Activated T-helper 2 cell treated with anti-CD3 and anti-CD28 coated beads, Interferon-gamma antibody, Interleukin-2, Interleukin-4, amounts not matched to agents 10 μg/mL and 5 μg/mL and 100 μg/mL, durations not matched to agents 14 hours and 24 hours and 36 hours (primary cell): ENCODE results near the gene TMEM240. TPM values are rescaled to one million over a fixed set of nuclear protein-coding genes. Genes with fewer than 3 reads are reported as not detected.
"Not testable (repeated sequence)": the region's sequence is repeated elsewhere in the genome, so short reads cannot be mapped to it uniquely, and the experiment has no call there.

Experiments
- DNase-seq: peaks from one replicate; pipeline ENCODE4 v3.0.0; 2021; ENCODE audit warnings: low spot score
- H3K27ac Mint-ChIP-seq: one replicate; pipeline ENCODE4 v1.8.0; 2021; ENCODE audit warnings: mixed read lengths
- H3K27me3 Mint-ChIP-seq: one replicate; pipeline ENCODE4 v1.8.0; 2021; ENCODE audit warnings: low read depth, mixed read lengths
- H3K36me3 Mint-ChIP-seq: one replicate; pipeline ENCODE4 v1.8.0; 2021; ENCODE audit warnings: low read depth, mixed read lengths
- H3K4me1 Mint-ChIP-seq: one replicate; pipeline ENCODE4 v1.8.0; 2021; ENCODE audit warnings: low read depth, mixed read lengths
- H3K4me3 Mint-ChIP-seq: one replicate; pipeline ENCODE4 v1.8.0; 2021; ENCODE audit warnings: low read depth, mild to moderate bottlenecking, moderate library complexity, mixed read lengths
- H3K9me3 Mint-ChIP-seq: one replicate; pipeline ENCODE4 v1.8.0; 2021; ENCODE audit warnings: mixed read lengths
- intact Hi-C: fragments of 100-400 bp; cut with micrococcal nuclease; formaldehyde crosslinking; loops from one replicate; pipeline ENCODE4 v1.15.1; 2023
- total RNA-seq: library from RNA; stranded (reverse); gene quantifications from 2 replicates; pipeline ENCODE4 v1.2.3, GENCODE V29; 2022

The TMEM240 gene
- total RNA-seq, 1 donor from 2014 or later: 0.25 TPM

DNA sequence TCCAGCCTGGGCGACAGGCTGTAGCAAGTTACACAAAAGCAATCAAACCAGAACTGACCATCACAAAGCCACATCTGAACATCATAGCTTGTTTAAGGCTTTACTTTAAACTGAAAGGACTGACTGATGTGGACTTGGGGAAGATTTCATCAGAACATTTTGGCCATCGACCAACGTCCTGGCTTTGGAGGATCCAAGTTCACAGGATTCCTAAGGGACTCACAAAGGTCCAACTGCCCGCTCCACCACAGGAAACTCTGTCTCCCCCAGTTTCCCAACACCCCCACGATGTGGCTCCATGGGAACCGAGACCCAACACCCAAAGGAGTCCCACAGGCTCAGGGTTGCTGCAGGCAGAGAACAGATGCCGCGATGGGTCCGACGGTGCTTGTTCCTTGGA, 24.9 kb upstream of the TMEM240 start:
- Mint-ChIP-seq H3K4me3 (no peak overlapping the region), H3K36me3 (peaks cover 58% of the 10 kb centered on the region), H3K27ac (no peak overlapping the region), H3K4me1 (peaks cover 6% of the 10 kb centered on the region), H3K9me3 (no peaks in the 10 kb centered on the region), H3K27me3 (no peaks in the 10 kb centered on the region)
- DNase-seq: no peak
- intact Hi-C loops: no loop called here

DNA sequence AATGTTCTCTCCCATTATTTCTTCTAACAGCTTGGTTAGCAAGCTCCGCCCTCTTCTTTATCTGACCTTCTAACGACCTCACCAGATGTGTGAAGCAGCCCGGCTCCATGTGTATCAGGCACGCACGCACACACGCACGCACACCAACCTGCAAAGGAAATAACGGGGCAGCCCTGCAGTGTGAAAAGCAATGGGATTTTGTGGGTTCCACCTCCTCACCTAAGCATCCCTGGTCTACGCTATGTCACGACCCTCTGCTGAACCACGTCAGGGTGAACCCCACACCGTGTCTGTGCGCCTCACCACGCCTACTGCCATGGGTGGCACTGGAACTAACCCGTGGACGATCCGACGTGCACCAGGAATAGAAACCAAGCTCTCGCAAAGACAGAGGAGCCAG, 23.8 kb upstream of the TMEM240 start:
- intact Hi-C loops: no loop called here
- no peak for DNase-seq
- peaks cover 54% of the 10 kb centered on the region for H3K36me3 Mint-ChIP-seq
- H3K4me3 Mint-ChIP-seq: no peak overlapping the region
- H3K4me1 Mint-ChIP-seq: no peaks in the 10 kb centered on the region
- H3K9me3 Mint-ChIP-seq: no peaks in the 10 kb centered on the region
- no peak overlapping the region for H3K27ac Mint-ChIP-seq
- H3K27me3 Mint-ChIP-seq: no peaks in the 10 kb centered on the region

- Mint-ChIP-seq H3K4me1 (no peaks in the 10 kb centered on the region), H3K27me3 (no peaks in the 10 kb centered on the region), H3K9me3 (no peaks in the 10 kb centered on the region), H3K27ac (no peak overlapping the region), H3K4me3 (no peak overlapping the region), H3K36me3 (peaks cover 59% of the 10 kb centered on the region)
- intact Hi-C loops: no loop called here
- DNase-seq: no peak
These were observed 23.3 kb upstream of the TMEM240 start for GRCh38 chr1:1563688-1564087.

DNA sequence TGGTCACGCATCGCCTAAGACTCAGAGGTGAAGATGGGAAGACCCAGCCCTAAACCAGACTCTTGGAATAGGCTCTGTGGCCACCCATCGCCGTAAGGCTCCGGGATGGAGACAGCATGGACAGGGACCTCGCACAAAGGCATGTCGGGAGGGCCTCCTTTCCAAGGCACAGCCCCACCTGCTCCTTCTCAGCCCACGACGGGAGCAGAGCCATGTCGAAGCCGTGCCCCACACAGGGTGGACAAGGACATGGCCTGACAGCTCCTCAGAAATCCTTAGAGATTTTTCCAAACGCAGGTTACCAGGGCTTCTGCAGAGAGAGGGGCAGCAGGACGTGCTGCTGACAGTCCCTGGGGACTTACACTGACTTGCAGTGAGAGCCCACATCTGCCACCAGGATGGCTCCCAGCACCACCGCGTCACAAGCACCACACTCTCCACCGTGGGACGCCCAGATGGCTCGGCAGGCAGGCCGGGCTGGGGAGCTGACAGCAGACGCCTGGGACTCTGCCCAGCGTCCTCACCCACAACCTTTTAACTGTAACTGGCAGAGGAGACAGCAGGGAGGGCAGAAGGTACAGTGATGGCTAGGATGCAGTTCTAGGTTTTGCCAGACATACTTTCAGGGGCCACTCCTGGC, 22.3 kb upstream of the TMEM240 start:
- intact Hi-C loops: no loop called here
- Mint-ChIP-seq H3K4me3 (no peak overlapping the region), H3K36me3 (peaks cover 60% of the 10 kb centered on the region), H3K9me3 (no peaks in the 10 kb centered on the region), H3K27me3 (no peaks in the 10 kb centered on the region), H3K4me1 (no peaks in the 10 kb centered on the region), H3K27ac (no peak overlapping the region)
- no peak for DNase-seq

GRCh38 chr1:1561801-1562470, 21.5 kb upstream of the TMEM240 start:
- intact Hi-C loops: no loop called here
- Mint-ChIP-seq H3K36me3 (peaks cover 53% of the 10 kb centered on the region), H3K4me1 (no peaks in the 10 kb centered on the region), H3K4me3 (no peak overlapping the region), H3K27me3 (no peaks in the 10 kb centered on the region), H3K27ac (no peak overlapping the region), H3K9me3 (no peaks in the 10 kb centered on the region)
- no peak for DNase-seq

DNA sequence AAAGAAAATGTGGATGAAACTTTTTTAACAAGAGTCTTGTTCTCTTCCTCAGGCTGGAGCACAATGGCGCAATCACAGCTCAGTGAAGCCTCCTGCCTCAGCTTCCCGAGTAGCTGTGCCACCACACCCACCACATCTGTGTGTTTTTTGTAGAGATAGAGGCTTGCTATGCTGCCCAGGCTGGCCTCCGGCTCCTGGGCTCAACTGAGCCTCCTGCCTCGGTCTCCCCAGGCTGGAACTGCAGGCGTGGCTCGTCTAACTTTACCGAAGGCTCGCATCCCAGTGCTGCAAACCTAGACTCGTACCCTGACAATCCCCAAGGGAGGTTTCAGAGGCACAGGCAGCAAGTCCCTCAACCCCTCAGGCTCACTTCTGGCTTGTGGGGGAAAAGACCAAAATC, 19.8 kb upstream of the TMEM240 start:
- Mint-ChIP-seq H3K36me3 (peaks cover 44% of the 10 kb centered on the region), H3K9me3 (no peaks in the 10 kb centered on the region), H3K27ac (no peak overlapping the region), H3K4me1 (no peaks in the 10 kb centered on the region), H3K4me3 (no peak overlapping the region), H3K27me3 (no peaks in the 10 kb centered on the region)
- intact Hi-C loops: no loop called here
- DNase-seq: no peak

DNA sequence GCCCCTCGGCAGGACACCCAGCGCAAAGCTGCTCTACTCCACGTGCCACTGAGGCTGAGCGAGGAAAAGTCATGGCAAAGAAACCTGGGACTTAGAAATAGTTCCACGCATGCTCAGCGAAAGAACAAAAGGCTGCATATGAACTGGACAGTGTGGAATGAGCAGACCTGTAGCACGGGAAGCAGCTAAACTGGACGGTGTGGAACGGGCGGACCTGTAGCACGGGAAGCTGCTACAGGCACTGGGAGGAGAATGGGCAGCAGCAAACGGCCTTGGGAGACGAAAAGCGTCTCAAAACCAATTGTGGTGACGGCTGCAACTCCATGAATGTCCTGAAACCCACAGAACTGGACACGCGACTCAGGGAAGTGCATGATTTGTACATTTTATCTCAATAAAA, 18.6 kb upstream of the TMEM240 start:
- no peak overlapping the region for H3K27ac Mint-ChIP-seq
- H3K36me3 Mint-ChIP-seq: peaks cover 34% of the 10 kb centered on the region
- no peak overlapping the region for H3K4me3 Mint-ChIP-seq

DNA sequence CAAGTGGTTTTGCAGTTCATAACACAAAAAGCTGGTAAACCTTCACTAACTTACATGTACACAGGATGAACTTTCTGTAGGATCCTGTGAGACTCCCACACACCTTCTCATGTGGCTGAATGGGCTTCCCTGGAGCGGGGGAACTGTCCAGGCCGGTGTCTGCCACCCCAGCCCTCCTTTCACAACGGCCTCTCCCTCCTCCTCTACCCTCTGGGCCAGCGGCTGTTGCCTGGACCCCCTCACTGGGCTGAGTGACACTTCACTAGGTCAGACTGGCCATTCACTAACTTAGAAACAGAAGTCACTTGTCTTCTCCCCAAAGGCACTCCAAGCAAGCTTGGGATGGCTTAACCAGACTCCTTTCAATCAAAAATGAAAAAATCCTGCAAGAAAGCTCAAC, 18.2 kb upstream of the TMEM240 start:
- no peak overlapping the region for H3K27ac Mint-ChIP-seq
- H3K4me1 Mint-ChIP-seq: no peaks in the 10 kb centered on the region
- no peak overlapping the region for H3K4me3 Mint-ChIP-seq
- H3K9me3 Mint-ChIP-seq: no peaks in the 10 kb centered on the region
- DNase-seq: no peak
- peaks cover 29% of the 10 kb centered on the region for H3K36me3 Mint-ChIP-seq
- no peaks in the 10 kb centered on the region for H3K27me3 Mint-ChIP-seq
- intact Hi-C loops: no loop called here

More for the DNA sequence above, 18.6 kb upstream of the TMEM240 start:
- H3K27me3 Mint-ChIP-seq: no peaks in the 10 kb centered on the region
- intact Hi-C loops: no loop called here
- no peaks in the 10 kb centered on the region for H3K4me1 Mint-ChIP-seq
- no peak for DNase-seq
- H3K9me3 Mint-ChIP-seq: no peaks in the 10 kb centered on the region

GRCh38 chr1:1557688-1558087, 17.3 kb upstream of the TMEM240 start:
- DNase-seq, H3K27ac Mint-ChIP-seq, H3K9me3 Mint-ChIP-seq, H3K27me3 Mint-ChIP-seq, intact Hi-C loops, H3K4me1 Mint-ChIP-seq, H3K4me3 Mint-ChIP-seq: not testable (repeated sequence)
- H3K36me3 Mint-ChIP-seq: peaks cover 25% of the 10 kb centered on the region

- H3K27ac Mint-ChIP-seq: not testable (repeated sequence)
These were observed 16.5 kb upstream of the TMEM240 start for GRCh38 chr1:1556961-1557360.

GRCh38 chr1:1556505-1556904, 16.1 kb upstream of the TMEM240 start:
- H3K36me3 Mint-ChIP-seq: peaks cover 14% of the 10 kb centered on the region
- H3K27me3 Mint-ChIP-seq: no peaks in the 10 kb centered on the region
- H3K4me1 Mint-ChIP-seq: no peaks in the 10 kb centered on the region
- intact Hi-C loops: no loop called here
- DNase-seq: no peak
- no peak overlapping the region for H3K4me3 Mint-ChIP-seq
- H3K9me3 Mint-ChIP-seq: no peaks in the 10 kb centered on the region
- H3K27ac Mint-ChIP-seq: no peak overlapping the region

More at GRCh38 chr1:1556961-1557360, 16.5 kb upstream of the TMEM240 start:
- peaks cover 18% of the 10 kb centered on the region for H3K36me3 Mint-ChIP-seq
- DNase-seq, H3K9me3 Mint-ChIP-seq, H3K4me3 Mint-ChIP-seq, H3K4me1 Mint-ChIP-seq, intact Hi-C loops, H3K27me3 Mint-ChIP-seq: not testable (repeated sequence)

DNA sequence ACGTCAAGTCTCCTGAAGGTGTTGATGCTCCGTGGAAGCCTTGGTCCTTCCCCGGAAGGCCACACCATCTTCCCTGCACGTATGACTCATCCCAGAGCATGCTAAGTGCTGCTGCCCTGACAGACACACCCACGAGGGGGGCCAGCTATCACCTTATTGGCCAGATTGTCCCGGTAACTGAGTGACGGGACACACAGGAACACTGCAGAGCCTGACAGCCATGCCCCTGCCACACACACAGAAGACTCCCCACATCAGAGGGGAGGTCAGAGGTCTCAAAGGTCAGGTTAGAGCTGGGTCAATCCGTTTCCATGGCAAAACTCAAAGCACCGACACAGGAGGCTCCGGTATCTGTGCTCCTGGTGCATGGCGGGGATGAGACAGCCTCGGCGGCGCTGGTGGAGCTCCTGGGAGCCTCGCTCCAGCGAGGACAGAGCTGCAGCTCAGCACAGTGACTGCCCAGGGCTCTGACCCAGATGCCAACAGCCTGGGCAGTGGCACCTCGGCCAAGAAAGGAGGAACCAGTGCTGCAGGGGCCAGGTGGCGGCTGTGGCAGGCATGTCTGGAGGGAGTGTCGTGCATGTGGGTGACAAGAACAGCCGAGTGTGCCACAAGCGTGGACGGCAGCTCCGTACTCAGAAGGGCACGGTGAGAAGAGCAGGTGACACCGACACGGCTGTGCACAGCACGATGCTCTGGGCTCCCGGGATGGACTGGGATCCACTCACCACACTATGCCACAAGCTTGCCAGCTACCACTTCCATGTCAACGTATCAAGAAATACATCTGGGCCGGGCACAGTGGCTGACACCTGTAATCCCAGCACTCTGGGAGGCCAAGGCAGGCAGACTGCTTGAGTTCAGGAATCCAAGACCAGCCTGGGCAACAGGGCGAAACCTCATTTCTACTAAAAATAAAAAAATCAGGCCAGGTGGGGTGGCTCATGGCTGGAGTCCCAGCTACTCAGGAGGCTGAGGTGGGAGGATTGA, 14.8 kb upstream of the TMEM240 start:
- H3K9me3 Mint-ChIP-seq: no peaks in the 10 kb centered on the region
- no peak overlapping the region for H3K27ac Mint-ChIP-seq
- H3K4me1 Mint-ChIP-seq: no peaks in the 10 kb centered on the region
- no peak overlapping the region for H3K4me3 Mint-ChIP-seq
- H3K36me3 Mint-ChIP-seq: peaks cover 7% of the 10 kb centered on the region
- no peak for DNase-seq
- intact Hi-C loops: no loop called here
- H3K27me3 Mint-ChIP-seq: no peaks in the 10 kb centered on the region

- no peak overlapping the region for H3K4me3 Mint-ChIP-seq
- H3K36me3 Mint-ChIP-seq: peaks cover 6% of the 10 kb centered on the region
- H3K9me3 Mint-ChIP-seq: no peaks in the 10 kb centered on the region
- intact Hi-C loops: no loop called here
- no peaks in the 10 kb centered on the region for H3K4me1 Mint-ChIP-seq
- no peak for DNase-seq
- no peaks in the 10 kb centered on the region for H3K27me3 Mint-ChIP-seq
- no peak overlapping the region for H3K27ac Mint-ChIP-seq
These were observed 14.1 kb upstream of the TMEM240 start for GRCh38 chr1:1554550-1554925.
